HG03280 (cell line): ENCODE results near the gene CCDC85B.
"Not testable (repeated sequence)": the region's sequence is repeated elsewhere in the genome, so short reads cannot be mapped to it uniquely, and the experiment has no call there.

Experiments
- ATAC-seq: cut with Tn5 transposase; IDR thresholded peaks from one replicate; pipeline ENCODE4 v1.9.1; 2021; ENCODE audit warnings: mild to moderate bottlenecking, moderate library complexity; ENCODE audit not compliant: unreplicated experiment

CCDC85B gene

DNA sequence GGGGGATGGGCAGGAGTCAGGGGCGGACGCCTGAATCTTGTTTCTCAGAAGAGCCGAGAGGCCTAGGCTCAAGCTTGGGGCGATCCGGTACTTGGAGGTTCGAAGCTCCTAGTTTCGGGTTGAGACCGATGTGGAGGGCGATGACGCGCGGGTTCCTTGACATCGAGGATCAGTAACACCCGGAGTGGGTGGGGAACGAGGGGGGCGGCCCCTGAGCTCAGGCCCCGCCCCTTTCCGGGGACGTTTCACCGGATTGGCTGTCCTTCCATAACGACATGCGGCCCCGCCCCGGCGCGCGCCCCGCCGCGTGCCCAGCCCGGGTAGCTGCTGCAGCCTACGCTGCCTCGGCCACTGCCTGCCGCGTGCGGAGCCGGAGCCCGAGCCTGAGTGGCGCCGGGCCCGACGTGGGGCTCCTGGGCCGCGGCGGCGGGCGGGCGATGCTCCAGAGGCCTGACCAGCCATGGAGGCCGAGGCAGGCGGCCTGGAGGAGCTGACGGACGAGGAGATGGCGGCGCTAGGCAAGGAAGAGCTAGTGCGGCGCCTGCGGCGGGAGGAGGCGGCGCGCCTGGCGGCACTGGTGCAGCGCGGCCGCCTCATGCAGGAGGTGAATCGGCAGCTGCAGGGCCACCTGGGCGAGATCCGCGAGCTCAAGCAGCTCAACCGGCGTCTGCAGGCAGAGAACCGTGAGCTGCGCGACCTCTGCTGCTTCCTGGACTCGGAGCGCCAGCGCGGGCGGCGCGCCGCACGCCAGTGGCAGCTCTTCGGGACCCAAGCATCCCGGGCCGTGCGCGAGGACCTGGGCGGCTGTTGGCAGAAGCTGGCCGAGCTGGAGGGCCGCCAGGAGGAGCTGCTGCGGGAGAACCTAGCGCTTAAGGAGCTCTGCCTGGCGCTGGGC, at the start of gene CCDC85B:
Gene CCDC85B, plus strand, starts transcription at position 350 of the 895 bp plus-strand sequence. Its CDS starts 111 bp downstream, at position 461.
- ATAC-seq, result peak; percentile 62

DNA sequence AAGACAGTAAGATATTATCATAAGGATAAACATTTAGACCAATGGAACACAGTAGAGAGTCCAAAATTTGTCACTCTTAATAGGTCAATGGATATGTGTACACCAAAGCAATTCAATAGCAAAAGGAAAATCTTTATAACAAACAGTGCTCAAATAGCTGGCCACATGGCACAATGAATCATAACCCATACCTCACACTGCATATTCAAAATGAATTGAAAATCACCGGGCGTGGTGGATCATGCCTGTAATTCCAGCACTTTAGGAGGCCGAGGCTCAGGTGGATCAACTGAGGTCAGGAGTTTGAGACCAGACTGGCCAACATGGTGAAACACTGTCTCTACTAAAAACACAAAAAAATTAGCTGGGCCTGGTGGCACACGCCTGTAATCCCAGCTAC, 48.3 kb upstream of the CCDC85B start:
- no peak for ATAC-seq

DNA sequence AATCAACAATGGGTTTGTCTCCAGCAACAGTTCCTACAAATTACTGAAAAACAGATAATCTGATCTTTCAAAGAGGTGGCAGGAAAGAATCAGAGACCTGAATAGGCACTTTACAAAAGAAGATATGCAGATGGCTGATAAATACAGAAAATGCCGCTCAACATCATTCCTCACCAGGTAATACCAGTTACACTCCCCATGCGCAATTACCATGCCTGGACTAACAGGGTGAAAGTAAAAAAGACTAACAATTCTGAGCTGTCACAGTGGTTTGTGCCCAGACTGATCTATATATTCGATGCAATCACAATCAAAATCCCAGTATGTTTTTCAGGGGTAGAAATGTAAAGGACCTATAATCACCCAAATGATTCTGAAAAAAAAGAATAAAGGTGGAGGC, 46.7 kb upstream of the CCDC85B start:
- ATAC-seq, result no peak

DNA sequence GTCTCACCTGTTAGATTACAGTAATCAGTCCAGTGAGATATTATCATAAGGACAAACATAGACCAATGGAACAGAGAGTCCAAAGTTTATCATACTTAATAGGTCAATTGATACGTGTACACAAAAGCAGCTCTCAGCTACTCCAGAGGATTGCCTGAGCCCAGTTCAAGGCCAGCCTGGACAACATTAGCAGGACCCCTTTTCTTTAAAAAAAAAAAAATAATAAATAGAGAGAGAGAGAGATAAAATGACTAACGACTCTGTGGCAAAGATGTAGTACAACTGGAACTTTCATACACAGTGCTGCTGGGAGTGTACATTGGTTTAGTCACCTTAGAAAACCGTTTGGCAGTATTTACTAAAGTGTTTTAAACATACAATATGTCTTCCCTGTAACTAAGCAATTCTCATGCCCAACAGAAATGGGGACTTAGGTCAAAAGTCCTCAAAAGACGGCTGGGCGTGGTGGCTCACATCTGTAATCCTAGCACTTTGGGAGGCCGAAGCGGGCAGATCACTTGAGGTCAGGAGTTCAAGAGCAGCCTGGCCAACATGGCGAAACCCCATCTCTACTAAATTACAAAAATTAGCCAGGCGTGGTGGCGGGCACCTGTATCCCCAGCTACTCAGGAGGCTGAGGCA, 46.1 kb upstream of the CCDC85B start:
- no peak for ATAC-seq

DNA sequence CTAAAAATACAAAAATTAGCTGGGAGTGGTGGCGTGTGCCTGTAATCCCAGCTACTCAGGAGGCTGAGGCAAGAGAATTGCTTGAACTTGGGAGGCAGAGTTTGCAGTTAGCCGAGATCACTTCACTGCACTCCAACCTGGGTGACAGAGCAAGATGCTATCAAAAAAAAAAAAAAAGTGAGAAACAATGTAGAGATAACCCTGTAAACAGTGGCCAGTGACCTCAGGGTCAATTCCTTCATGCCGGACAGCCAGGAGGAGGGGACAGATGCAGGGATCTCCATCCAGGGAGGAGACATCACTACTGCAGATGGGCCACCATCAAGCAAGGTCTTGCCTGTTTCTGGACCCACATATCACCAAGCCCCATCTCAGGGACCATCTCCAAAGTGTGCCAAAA, 42.7 kb upstream of the CCDC85B start:
- ATAC-seq, result no peak

DNA sequence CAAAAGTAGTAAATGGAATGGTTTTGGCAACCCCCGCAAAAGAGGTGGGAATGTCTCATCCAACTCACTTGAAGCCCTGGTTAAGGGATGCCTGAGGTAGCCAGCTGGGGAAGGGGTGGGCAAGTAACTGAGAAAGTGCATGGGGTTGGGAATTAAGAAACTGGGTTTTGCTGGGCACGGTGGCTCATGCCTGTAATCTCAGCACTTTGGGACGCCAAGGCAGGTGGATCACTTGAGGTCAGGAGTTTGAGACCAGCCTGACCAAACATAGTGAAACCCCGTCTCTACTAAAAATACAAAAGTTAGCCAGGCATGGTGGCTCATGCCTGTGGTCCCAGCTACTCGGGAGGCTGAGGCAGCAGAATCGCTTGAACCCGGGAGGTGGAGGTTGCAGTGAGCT, 41.8 kb upstream of the CCDC85B start:
- ATAC-seq, result not testable (repeated sequence)

DNA sequence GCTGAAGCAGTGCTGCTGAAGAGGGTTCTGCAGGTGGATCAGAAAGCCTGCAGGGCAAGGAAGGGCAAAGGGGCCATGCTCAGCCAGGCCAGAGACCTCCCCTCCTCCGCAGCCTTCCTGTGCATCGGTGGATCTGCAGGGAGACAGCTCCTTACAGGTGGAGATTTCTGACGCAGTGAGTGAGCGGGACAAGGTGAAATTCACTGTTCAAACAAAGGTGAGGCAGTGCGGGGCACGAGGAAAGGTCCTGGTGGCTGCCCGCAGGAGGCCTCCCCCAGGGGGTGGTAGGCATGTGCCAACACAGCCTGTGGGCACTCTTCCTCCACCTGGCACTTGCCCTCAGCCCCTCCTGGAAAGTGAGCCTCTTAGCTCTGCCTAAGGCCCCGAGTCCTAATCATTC, 41.1 kb upstream of the CCDC85B start:
- no peak for ATAC-seq

DNA sequence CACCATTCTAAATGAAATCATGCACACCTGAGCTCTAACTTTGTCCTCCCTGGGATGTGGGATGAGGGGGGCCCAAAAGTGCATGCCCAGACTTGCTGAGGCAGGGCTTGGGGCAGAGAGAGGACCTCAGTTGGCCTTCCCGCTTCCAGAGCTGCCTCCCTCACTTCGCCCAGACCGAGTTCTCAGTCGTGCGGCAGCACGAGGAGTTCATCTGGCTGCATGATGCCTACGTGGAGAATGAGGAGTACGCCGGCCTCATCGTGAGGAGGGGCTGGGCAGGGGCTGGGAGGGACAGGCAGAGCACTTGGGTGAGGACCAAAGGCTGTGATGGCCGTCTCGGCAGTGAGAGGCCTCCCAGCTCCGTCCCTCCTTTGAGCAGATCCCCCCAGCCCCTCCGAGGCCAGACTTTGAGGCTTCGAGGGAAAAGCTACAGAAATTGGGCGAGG, 40.7 kb upstream of the CCDC85B start:
- ATAC-seq, result no peak

DNA sequence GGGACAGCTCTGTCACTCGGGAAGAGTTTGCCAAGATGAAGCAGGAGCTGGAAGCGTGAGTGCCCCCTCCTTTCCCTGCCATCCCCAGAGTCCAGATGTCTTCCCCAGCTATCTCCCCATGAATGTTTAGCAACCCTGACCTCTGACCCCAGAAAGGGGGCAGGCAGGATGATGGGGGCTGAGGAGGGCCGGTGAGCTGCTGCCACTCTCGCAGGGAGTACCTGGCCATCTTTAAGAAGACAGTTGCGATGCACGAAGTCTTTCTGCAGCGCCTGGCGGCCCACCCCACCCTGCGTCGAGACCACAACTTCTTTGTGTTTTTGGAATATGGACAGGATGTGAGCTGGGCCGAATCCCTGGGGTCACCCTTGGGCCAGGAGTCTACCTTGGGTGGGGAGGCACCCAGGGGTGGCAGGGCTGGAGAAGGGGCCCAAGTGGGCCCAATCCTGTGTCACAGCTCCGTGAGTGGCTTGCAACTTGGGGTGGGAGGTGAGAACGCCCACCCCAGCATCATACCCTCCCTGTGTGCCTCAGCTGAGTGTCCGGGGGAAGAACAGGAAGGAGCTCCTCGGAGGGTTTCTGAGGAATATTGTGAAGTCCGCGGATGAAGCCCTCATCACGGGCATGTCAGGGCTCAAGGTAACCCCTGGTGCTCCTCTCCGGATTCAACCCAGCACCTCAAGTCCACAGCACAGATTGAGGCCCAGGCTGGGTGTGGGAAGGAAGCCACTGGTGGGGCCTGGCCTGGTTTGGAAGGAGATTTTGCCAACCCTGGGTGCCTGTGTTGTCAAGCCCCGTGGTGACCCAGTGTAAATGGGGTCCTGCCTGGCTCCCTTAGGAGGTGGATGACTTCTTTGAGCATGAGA, 40.0 kb upstream of the CCDC85B start:
- no peak for ATAC-seq

DNA sequence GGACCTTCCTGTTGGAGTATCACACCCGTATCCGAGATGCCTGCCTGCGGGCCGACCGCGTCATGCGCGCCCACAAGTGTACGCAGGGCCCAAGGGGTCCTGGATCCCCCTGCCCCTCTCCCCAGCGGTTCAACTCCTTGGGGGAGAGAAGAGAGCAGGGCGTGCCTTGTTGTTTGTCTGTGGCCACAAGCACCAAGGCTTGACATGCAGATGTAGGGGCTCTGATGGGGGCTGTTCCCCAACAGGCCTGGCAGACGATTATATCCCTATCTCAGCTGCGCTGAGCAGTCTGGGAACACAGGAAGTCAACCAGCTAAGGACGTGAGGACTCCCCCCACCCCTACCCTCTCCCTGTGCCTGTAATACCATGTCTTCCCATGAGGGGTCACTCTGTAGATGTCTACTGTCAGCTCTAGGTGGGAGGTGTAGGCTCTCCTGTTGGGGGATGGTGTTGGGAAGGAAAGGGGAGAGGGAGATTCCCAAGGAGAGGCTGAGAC, 39.3 kb upstream of the CCDC85B start:
- ATAC-seq, result no peak

DNA sequence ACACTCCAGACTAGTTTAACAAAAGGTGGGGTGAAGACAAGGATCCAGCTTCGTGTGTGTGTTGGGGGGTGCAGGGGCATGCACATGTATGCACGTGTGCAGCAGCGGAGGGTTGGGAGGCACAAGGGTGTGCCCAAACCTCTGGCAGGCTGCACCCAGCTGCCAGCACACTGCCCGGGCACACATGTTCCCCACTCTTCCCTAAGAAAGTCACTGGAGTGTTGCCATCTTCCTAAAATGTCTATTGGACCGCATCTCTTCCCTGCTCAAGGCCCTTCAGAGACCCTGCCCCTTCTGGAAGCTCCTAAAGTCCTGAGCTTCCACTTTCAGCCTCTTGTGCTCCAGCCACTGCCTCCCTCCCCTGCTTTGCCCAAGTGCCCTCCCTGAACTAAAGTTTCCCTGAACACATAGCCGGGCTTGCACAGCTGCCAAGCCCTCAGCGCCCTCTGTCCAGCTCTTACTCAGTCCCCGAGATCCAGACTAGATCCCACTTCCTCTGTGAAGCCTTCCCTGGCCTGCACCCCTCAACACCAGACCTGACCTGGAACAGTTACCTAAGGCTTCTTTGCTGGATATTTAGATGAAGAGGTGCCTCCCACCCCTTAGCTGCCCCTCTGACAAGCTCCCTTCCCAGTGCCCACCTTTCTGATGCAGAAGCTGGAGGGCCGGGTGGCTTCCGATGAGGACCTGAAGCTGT, 38.5 kb upstream of the CCDC85B start:
- no peak for ATAC-seq

DNA sequence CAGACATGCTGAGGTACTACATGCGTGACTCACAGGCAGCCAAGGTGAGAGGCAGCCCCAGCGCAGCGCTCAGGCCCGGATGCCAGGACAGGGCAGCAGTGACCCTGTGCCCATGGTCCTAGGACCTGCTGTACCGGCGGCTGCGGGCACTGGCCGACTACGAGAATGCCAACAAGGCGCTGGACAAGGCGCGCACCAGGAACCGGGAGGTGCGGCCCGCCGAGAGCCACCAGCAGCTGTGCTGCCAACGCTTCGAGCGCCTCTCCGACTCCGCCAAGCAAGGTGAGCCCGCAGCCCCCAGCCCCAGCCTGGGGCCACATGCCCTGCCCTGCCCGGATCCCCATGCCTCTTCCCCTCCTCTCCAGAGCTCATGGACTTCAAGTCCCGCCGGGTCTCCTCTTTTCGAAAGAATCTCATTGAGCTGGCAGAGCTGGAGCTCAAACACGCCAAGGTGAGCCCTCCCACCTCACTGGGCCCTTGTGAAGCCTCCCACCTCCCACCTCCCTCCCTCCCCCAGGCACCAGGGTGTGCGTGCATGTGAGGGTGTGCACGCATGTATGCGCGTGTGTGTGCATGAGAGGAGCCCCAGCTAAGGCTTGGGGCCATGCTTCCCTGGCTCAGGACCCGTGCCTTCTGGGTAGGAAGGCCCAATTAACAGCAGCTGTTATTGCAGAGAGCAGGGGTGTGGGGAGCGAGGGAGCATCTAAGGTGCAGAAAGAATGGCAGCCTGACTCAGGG, 37.8 kb upstream of the CCDC85B start:
- ATAC-seq, result no peak

DNA sequence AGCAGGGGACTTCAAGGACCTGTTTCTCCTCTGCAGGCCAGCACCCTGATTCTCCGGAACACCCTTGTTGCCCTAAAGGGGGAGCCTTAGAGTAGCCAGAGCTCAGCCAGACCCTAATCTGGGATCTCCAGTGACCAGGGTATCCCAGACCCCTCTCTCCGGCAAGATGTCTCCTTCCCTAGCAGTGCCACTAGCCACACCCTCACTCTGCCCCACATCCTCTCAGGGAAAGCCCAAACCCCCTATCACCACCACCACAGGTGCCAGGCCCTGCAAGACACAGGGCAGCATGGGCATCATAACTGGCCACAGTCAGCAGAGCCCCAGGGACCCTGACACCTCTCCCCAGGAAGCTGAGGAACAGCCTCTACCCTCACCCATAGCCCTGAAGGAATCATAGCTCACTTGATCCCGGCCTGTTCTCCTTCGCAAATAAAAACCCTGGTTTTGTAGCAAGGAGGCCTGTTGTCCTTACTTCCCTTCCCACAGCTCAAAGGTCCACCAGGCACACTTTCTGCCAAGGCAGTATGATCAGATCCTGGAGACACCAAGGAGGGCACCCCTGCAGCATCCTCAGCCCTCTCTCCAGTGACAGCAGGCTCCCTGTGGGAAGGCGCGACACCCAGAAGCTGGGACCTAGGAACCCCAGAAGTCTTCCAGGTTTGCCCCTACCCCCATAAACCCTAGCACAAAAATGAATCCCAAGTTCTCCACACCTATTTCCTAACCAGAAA, 37.1 kb upstream of the CCDC85B start:
- ATAC-seq, result no peak

DNA sequence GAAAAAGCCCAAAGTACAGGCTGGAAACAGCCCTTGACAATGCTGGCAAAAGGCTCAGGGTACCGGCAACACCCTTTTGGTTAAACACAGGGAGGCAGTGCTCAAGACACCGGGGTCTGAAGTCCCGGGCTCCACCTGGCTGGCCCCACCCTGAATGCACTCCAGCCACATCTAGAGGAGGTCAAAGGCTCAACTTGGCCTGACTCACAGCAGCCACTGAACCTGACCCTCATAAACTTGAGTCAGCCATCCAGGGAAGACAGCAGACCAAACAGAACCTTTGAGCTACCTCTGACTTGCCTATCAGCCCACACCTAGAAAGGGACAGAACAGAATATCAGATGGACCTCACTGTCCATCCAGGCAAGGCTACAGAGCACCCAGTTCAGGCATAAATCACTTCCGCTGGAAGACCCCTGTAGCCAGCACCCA, 36.3 kb upstream of the CCDC85B start:
- ATAC-seq, result no peak

DNA sequence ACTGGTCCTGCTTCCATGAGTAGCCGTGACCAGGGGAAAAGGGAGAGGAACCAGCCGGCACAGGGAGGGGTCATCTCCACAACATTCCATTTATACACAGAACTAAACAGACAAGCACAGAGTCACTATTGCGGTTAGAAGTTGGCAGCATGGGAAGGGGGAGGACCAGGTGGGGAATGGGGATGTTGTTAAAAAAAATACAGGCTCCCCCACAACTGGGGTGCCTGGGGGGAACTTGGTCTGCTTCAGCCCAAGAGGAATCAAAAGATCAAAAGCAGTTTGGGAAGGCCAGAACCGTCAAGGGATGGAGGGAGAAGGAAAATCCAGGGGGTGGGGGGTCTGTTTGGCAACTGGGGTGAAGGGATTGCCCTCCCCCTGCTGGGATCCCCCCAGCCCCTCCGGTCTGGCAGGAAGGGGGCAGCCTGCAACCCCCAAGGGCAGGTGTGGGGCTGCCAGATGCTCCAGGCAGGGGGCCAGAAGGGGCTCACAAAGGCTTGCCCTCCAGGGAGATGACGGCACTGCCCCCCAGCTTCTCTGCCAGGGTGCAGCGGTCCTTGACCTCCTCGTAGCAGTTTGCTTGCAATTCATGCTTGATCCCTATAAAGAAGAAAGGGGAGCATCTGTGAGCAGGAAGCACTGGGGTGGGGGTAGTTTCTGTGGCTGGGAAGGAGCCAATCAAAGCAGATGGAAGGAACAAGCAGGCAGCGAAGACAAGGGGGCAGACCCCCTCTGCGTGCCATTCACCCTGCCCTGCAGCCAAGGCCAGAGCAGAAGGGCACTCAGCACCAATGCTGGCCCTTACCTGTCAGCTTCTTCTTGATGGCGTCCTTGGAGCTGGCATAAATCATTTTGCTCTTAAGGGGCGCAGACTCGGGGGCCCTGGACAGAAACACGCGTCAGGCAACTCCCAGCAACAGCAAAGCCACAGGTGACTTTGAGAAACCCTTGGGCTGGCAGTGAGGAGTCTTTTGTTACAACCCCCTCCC, 35.3 kb upstream of the CCDC85B start:
- ATAC-seq, result no peak

DNA sequence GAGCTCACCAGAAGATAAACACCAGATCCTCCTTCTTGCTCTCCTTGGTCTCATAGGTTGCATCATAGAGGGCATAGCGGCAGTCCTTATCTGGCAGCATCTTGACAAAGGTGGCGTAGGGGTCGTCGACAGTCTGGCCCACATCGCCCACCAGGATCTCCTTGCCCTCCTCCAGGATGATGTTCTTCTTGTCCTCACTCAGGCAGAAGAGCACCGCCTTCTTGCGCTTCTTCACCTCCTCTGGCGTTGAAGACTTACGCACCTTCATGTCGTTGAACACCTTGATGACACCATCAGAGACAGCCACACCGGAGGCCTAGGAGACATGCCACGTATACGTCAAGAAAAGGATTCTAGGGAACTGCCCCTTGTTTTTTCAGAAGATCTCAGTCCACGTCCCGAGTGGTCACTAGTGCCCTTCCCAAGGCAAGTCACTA, 34.5 kb upstream of the CCDC85B start:
- ATAC-seq, result no peak

DNA sequence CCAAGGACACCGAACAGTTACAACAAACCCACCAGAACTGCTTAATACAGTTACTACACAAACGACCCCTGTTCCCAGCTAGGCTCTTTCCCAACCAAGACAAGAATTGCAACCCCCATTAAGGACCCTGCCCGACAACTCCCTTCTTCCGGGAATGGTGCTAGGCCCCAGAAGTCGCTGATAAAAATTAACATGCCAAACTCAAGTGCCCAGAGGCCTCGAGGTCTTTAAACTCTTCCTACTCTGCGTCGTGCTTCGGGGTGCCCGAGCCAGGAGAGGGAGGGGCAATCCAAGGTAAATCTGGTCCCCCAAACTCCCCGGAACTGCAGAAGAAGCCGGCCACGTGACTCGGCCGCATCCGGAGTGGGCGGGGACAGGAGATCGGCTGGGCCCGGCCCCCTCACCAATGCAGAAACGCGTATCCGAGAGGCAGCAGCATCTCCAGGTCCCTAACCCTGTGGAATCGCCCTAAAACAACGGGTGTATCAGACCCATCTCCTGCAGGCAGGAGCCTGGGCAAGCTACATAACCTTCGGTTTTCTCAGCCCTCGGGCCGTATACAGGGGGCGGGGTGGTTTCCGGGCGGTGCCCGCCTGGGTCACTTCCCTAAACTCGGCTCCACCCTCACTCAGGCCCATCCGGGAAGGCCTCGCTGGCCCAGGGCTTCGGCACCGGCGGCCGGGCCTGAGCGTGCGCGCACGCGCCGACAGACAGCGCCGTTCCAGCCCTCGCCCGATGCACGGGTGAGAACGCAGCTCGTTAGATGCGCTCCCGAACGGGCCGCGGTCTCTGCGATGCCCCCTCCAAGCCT, 33.6 kb upstream of the CCDC85B start:
- ATAC-seq, result peak; percentile 28
